Measurements from ENCODE around the gene EMC6.
"Not testable (repeated sequence)": the region's sequence is repeated elsewhere in the genome, so short reads cannot be mapped to it uniquely, and the experiment has no call there.

Gene EMC6

DNA sequence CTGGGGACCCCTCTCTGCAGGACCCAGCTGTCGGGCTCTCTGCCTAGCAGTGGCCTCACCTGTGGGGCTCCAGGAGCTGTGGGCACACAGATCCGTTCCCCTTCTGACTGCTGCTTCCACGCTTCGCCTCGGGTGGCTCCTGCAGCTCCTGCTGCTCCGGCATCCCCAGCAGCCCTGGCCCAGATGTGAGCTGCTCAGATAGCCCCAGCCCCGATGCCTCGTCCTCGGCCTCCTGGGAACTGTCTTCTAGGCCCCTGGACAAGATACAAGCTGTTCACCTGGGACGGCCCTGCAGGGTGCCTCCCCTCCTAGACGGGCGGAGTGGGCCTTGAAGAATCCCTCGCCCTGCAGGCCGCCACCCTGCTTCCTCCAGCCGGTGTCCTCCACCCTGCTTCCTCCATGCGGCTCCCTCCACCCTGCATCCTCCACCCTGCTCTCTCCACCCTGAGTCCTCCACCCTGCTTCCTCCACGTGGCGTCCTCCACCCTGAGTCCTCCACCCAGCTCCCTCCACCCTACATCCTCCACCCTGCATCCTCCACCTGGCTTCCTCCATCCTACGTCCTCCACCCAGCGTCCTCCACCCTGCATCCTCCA lies 11.0 kb downstream of the EMC6 start:
- no peak for DNase-seq (ENCODE audit: low read depth in 1 of 2, low spot score in 1 of 2)

DNA sequence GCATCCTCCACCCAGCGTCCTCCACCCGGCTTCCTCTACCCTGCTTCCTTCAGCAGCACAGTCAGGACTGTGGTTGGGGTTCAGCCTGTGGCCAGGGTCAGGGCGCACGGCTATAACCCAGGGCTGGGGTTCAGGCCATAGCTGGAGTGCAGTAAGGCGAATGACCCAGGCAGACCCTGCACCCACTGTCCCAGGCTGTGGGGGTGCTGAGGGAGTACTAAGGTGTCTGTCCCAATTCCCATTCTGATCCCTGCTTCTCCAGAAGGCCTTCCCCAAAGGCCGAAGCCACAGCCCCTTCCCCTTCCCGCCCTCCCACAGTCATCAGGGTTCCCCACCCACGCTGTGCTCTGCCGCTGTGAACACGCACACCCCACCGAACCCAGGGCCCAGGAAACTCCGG lies 12.4 kb downstream of the EMC6 start:
- no peak for DNase-seq (ENCODE audit: low read depth in 1 of 2, low spot score in 1 of 2)

DNA sequence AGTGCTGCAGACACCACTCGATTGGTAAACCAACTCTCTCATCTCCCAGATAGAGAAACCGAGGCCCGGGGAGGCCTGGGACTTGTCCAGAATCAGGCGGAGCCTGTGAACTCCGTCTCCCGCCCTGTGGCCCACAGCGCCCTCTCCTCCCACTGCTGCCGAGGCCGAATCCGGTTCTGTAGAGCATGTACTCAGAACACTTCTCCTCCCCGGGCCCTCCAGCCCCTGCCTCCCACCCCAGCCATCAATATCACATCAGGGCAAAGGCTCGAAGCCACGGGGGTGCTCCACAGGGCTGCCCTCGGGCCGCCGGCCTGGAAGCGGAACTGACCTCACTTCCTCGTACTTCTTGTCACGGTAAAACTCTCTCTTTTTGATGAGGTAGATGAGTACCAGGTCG lies 13.0 kb downstream of the EMC6 start:
- DNase-seq (ENCODE audit: low read depth in 1 of 2, low spot score in 1 of 2), result no peak

DNA sequence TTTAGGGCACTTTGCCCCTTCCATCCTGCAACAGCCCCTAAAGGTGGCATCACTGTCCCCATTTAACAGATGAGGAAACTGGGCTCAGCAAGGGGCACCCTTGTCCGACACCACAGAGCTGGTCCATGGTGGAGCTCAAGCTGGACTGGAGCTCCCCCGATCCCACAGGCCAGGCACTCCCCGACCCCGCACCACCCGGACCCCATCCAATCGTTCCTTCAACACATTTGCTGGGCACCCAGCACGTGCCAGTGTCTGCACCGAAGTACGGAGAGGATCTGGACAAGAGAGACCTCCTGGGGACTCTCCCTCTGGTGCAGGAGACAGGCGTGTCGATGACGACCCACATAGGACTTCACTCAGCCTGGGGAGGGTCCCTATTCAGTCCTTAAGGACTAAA lies 13.4 kb downstream of the EMC6 start:
- no peak for DNase-seq (ENCODE audit: low read depth in 1 of 2, low spot score in 1 of 2)

DNA sequence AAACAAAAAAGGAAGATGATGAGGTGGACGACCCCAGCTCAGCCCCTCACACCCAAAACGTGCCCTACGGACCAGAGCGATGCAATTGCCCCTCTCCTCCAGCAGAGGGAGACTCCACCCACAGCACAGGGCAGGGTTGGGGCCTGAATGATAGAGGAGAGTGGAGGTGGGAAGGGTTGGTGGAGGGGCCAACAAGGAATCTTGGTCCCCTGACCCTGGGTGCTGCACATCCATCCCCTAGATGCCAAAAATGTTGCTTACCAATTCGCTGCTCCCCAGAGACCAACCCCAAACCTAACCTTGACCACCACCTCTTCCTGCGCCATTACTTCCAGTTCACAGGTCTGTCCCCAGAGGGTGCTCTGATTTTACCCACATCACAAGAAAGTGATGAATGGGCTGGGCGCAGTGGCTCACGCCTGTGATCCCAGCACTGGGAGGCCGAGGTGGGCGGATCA lies 14.5 kb downstream of the EMC6 start:
- DNase-seq (ENCODE audit: low read depth in 1 of 2, low spot score in 1 of 2), result no peak

DNA sequence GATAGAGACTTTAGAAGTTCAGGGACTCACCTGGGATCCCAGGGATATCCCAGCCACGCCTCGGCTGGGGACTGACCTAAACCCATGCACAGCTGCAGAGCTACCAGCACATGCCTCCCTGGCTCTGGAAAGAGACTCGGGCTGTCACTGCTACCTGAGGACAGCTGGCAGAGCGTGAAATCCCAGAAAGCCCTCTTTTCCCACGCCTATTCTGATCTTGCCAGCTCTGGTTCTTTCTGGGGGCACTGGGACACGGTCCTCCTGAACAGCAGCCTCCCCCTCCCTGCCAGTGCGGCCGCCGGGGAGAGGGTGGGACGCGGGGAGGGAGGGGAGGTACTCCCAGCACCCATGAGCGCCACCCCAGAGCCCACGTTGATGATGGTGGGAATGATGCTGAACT lies 16.6 kb downstream of the EMC6 start:
- DNase-seq (ENCODE audit: low read depth in 1 of 2, low spot score in 1 of 2), result no peak

DNA sequence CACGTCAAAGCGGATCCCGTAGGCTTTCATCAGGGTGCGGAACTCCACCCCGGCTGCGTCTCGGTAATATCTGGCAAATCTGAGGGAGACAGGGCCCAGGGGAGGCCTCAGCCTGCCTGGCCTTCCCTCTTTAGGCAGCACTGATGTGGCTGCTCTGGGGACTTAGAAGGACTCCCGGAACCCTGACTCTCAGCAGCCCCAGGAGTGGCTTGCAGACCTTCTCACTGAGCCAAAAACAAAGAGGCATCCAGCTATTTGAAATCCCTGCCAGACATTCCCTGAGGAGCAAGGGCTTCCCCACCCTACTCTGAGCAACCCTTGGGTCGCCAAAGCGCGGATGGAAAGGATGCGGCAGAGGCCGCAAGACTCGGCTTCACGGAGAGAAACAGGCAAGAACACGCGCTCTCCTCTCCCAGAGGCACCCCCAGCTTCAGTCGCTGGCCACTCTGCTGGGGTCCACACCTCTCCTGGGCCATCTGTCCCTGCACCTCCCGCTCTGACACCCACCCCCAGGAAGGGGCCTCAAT lies 19.5 kb downstream of the EMC6 start:
- DNase-seq (ENCODE audit: low read depth in 1 of 2, low spot score in 1 of 2), result no peak

DNA sequence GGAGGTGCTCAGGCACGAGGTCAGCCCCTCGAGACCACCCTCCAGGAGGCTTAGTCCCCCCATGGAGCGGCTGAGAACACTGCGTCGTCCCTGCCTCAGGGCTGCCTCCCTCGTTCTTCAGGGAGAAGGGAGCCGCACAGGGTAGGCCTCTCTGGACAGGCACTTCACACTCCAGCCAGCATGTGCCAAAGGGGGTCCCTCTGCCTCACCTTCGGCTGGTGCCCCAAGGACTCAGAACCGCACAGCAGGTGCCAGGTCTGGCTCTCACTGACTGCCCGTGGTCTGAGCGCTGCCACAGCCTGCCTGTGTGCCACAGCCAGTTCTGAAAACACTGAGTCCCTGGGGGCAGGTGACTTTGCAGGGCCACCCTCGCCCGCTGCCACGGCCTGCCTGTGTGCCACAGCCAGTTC lies 20.2 kb downstream of the EMC6 start:
- DNase-seq (ENCODE audit: low read depth in 1 of 2, low spot score in 1 of 2), result no peak

DNA sequence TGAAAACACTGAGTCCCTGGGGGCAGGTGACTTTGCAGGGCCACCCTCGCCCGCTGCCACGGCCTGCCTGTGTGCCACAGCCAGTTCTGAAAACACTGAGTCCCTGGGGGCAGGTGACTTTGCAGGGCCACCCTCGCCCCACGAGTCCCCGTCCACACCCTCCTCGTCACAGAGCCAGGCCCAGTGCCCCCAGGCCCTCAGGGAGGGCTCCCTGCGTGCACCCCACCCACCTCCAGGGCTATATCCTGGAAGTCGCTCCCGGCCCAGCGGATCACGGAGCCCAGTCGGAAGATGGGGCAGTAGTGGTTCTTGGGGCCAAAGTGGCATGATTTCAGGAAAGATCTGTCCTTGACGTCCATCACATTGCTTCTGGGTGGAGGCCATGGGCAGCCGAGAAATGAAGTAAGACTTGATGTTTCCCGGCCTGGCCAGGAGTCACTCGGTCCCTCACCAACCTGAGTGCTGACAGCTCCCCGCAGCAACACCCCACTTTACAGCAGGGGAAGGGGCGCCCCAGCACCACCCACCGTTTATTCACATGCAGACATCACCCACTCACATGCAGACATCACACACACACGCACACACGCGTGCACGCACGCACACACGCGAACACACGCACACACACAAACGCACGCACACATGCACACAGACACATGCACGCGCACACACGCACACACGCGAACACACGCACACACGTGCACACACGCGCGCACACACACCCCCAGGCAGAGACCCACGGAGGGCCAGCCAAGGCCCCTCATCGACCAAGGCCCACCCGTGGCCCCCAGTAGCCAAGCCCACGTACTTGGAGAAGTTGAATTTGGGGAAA lies 20.9 kb downstream of the EMC6 start:
- no peak for DNase-seq (ENCODE audit: low read depth in 1 of 2, low spot score in 1 of 2)

DNA sequence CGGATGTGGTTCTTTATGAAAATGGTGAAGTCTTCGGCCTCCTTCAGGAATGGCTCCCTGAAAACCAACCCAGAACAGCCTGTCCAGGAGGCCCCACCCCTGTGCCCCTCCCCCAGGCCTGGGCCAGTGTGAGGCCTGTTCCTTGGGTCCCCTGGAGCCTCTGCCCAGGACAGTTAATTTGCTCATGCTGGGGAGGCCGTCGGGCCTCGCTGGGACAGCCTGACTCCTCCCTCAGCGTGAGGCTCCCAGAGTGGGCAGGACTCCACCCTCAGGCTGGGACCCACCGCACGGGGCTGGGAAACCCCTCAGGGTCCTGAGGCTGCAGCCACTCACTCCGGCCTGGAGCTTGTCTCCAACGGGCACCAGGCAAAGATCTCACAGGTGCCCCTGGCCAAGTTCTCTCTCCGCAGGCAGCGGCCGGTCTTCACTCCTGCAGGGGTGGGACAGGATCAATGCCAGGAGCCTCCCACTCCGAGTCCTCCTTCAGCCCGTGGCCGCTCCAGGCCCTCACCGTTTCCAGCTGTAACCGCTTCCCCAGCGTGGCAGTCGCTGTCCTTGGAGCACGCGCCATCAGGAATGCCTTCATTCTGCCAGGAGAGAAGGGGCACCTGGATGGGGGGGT lies 21.6 kb downstream of the EMC6 start:
- DNase-seq (ENCODE audit: low read depth in 1 of 2, low spot score in 1 of 2), result no peak

DNA sequence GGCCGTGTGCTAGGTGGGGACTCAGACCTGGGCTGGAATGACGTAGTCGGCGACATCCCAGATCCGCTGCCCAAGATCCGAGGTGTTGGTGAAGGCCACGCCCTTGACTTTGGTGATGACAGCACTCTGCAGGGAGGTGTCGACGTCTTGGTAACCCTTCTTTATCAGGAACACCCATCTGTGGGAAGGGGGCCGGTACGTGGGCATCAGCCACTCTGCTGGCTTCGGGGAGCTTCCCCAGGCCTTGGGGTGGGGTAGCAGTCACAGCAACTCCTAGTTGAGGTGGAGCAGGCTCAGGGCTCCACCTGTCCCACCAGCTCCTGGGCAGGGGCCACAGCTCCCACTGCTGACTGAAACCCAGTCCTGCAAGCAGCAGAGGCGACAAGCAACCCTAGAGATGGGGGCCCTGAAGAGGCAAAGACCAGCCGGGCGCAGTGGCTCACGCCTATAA lies 23.0 kb downstream of the EMC6 start:
- DNase-seq (ENCODE audit: low read depth in 1 of 2, low spot score in 1 of 2), result no peak

DNA sequence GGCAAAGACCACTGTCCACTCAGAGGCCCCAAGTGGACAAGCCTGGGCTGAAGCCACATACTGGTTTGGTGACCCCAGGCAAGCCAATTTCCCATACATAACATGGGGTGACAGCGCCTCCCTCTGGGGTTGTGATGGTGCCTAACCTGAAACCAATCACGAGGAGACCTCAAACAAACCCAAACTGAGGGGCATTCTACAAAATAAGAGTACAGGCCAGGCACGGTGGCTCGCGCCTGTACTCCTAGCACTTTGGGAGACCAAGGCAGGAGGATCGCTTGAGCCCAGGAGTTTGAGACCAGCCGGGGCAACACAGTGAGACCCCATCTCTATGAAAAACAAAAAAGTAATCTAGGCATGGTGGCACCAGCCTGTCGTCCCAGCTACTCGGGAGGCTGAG lies 23.7 kb downstream of the EMC6 start:
- no peak for DNase-seq (ENCODE audit: low read depth in 1 of 2, low spot score in 1 of 2)

DNA sequence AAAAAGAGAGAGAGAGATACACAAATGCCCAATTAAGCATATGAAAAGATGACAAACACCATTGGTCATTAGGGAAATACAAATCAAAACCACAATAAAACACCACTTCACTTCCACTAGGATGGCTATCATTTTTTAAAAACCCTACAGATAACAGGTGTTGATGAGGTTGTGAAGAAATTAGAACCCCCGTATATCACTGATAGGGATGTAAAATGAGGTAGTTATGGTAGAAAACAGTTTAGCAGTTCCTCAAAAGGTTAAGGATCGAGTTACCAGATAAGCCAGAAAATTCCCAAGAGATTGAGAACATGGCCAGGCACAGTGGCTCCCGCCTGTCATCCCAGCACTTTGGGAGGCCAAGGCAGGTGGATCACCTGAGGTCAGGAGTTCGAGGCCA lies 24.5 kb downstream of the EMC6 start:
- no peak for DNase-seq (ENCODE audit: low read depth in 1 of 2, low spot score in 1 of 2)

DNA sequence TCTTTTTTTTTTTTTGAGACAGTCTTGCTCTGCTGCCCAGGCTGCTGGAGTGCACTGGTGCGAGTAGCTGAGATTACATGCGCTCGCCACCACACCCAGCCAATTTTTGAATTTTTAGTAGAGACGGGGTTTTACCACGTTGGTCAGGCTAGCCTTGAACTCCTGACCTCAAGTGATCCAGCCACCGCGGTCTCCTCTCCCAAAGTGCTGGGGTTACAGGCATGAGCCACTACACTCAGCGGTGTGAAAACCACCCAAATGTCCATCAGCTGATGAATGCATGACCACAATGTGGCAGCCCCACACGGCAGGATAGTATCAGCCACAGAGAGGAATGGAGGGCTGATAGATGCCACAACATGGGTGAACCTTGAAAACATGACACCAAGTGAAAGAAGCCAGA lies 25.2 kb downstream of the EMC6 start:
- no peak for DNase-seq (ENCODE audit: low read depth in 1 of 2, low spot score in 1 of 2)

DNA sequence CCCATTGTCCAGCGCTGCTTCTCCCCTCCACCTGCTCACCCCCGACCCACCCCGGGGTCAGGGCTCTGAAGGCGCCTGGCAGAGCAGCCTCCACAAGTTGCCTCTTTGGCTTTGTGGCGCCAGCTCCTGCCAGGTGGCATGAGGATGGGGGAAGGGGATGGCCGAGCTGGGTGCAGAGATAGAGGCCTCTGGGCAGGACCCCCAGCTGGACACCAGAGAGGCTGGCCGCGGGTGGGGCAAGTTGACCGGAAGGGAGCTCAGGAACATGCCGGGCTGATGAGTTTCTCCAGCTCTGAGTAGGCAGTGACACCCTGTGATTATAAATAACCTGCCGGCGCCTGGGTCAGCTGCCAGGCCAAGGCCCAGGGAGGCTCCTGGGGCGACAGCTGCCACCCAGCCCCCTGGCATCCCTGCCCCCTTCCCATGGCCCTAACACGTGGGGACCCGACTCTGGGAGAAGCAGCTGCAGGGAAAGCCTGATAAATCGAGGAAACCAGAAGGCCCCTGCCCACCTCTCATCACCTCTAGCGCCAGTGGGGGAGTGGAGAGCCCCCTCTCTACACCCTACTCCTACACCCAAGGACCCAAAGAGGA lies 26.6 kb downstream of the EMC6 start:
- DNase-seq (ENCODE audit: low read depth in 1 of 2, low spot score in 1 of 2), result no peak

DNA sequence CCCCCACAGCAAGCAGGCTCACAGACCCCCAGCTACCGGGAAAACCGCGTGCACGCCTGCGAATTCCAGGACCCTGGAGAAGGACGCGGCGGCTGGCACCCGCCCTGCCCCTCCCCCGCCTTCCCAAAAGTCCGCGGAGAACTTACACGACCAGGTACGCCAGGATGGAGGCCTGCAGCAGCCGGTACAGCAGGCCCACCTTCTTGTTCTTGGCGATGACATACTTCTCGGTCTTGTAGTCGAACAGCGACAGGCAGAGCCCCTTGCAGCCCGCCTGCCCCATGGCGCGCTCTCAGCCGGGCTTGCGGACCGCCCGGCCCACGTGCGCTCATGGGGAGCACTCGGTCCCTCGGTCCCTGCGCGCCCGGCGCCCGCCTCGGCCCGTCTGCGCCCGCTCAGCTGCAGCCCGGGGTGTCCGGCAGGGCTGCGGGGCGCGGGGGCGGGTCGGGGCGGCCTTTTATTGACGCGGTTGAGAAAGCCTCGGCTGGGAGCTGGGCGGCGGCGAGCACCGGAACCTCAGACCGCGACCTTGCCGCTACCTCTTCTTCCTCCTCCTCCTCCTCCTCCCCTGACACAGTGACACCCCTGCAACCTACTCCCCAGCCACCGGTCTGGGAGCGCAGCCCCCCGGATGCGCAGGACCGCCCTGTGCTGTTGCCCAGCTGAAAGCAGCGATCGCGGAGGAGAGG lies 27.3 kb downstream of the EMC6 start, which contains the start of gene P2RX5:
Gene P2RX5, minus strand, starts transcription at position 433 of the 689 bp plus-strand sequence. Its CDS starts 150 bp downstream, at position 283.
- no peak for DNase-seq (ENCODE audit: low read depth in 1 of 2, low spot score in 1 of 2)

DNA sequence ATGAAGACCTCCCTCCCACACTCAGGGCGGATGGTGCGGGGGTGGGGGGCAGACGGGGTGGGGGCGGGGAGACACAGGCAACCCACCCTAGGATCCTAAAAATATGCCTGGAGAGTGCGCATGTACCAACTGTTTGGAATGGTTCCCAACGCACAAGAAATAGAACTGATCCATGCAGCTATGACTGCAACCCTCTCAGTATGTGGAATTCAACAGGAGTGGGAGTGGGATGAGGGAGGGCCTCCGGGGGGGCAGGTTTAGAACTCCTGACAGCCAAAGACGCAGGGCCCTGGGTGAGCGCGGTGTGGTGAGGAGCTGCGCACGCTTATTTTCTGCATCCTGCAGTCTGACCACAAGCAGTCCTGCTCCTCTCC lies 28.5 kb downstream of the EMC6 start:
- DNase-seq (ENCODE audit: low read depth in 1 of 2, low spot score in 1 of 2), result no peak

DNA sequence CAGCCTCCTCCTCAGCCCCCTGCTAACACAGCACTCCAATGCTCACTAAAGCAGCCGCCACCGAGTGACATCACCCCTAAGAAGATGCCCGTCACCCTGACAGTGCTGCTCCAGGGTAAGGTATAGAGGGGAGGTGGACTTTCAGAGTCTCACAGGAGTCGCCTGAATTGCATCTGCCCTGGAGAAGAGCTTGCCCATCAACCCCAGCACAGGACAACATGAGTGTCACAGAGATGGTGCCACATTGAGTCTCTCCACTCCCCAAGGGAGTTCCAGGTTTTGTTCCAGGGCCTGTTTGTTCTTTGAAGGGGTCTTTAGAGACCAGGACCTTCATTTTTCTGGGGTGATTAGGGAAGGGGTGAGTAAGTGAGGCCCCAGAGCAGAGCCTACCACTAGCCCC lies 29.5 kb downstream of the EMC6 start:
- no peak for DNase-seq (ENCODE audit: low read depth in 1 of 2, low spot score in 1 of 2)

DNA sequence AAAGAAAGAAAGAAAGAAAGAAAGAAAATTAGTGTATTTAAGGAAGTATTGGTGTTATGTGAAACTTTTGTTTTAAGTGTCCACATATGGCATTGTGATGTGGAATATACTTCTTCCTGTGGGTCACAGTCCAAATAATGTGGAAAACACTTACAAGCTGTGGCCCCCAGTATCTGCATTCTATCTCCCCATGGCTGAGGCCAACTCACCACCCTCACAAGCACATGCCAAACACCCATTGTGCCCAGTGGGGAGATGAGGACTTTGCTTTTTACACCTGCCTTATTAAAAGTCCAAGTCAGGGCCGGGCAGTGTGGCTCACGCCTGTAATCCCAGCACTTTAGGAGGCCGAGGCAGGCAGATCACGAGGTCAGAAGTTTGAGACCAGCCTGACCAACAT lies 31.3 kb downstream of the EMC6 start:
- no peak for DNase-seq (ENCODE audit: low read depth in 1 of 2, low spot score in 1 of 2)

DNA sequence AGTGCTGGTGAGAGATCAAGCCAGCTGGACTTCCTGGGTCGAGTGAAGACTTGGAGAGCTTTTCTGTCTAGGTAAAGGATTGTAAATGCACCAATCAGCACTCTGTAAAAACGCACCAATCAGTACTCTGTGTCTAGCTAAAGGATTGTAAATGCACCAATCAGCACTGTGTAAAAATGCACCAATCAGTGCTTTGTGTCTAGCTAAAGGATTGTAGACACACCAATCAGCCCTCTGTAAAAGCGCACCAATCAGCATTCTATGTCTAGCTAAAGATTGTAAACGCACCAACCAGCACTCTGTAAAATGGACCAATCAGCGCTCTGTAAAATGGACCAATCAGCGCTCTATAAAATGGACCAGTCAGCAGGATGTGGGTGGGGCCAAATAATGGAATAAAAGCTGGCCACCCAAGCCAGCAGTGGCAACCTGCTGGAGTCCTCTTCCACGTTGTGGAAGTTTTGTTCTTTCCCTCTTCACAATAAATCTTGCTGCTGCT lies 33.5 kb downstream of the EMC6 start:
- not testable (repeated sequence) for DNase-seq (ENCODE audit: low read depth in 1 of 2, low spot score in 1 of 2)
